ELF-1 (cell line): Measurements from ENCODE around the gene ATL3.
"Not testable (repeated sequence)": the region's sequence is repeated elsewhere in the genome, so short reads cannot be mapped to it uniquely, and the experiment has no call there.

ENCODE experiments used
- DNase-seq: peaks from one replicate; pipeline ENCODE4 v3.0.0-alpha.2; 2016; ENCODE audit warnings: low read depth, low spot score

The ATL3 gene

GRCh38 chr11:63621071-63621470, 50.1 kb downstream of the ATL3 start:
- no peak for DNase-seq

DNA sequence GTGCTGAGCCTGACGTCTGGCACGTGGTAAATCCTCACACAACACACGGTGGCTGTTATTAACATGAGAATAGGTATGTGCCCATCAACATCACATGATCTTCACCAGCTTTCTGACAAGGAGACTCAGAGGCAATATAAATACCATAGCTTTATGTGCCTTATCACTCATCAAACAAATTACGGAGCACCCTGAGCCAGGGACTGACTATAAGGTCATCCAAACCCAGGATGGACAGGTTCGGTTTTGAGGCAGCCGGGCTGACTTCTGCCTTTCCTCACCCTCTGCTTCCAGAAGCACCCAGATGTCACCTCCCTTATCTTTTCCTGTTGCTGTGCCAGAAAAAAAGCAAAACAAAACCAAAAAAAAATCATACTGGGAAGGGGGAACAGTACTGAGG, 51.2 kb downstream of the ATL3 start:
- DNase-seq: no peak

DNA sequence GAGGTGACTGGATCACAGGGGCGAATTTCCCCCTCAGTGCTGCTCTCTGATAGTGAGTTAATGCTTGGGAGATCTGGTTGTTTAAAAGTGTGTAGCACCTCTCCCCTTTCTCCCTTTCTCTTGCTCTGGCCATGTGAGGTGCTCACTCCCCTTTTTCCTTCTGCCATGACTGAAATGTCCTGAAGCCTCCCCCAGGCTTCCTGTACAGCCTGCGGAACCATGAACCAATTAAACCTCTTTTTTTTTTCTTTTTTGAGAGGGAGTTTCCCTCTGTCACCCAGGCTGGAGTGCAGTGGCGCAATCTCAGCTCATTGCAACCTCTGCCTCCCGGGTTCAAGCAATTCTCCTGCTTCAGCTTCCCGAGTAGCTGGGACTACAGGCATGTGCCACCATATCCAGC, 53.5 kb downstream of the ATL3 start:
- not testable (repeated sequence) for DNase-seq

GRCh38 chr11:63616953-63617352, 54.2 kb downstream of the ATL3 start:
- no peak for DNase-seq

GRCh38 chr11:63614136-63614671, 57.0 kb downstream of the ATL3 start, which contains the start of gene PLAAT3:
Gene PLAAT3 (minus strand): TSS chr11:63614433. CDS start chr11:63614014, 419 bp downstream.
- peak; percentile 85 for DNase-seq

DNA sequence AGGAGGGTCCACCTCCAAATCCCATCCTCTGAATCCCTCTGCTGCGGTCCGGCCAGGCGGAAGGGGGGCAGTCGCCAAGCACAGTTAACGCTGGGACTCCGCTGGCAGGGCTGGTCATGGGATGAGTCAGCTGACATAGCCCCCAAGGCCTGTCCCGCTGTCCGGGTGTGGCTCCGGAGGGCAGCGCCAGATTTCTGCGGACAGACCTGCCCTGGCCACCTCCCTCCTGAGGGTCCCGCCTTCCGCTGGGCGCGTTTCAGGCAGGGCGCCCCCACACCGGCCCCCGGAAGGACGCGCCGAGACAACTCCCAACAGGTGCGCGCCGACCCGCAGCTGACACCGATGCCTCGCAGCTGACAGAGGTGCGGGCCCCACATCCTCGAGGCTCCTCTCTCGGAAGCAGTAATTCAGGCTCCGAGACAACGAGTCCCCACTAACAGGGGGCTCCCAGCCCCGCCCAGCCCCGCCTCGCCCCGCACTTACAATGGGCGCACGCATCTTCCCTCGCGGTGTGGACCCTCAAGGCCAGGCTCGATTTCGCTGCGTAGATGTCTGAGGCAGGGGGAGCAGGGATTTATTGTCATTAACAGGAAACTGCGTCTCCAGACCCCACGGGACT, 57.5 kb downstream of the ATL3 start:
- DNase-seq: peak; percentile 76

DNA sequence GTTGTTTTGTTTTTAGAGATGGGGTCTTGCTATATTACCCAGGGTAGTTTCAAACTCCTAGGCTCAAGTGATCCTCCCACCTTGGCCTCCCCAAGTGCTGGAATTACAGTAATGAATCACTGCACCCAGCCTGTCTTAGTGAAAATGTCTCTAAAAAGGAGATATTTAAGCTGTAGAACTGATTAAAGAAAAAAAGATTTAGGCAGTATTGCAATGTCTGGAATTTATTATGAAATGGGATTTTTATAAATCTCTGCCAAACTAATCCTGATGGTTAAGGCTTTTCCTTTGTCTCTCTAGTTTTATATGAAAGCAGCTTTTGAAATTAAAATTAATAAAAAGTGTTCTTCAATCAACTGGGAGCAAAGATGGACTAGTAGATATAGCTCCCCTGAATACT, 59.0 kb downstream of the ATL3 start:
- DNase-seq: no peak

GRCh38 chr11:63611395-63611747, 59.8 kb downstream of the ATL3 start:
- DNase-seq: no peak

DNA sequence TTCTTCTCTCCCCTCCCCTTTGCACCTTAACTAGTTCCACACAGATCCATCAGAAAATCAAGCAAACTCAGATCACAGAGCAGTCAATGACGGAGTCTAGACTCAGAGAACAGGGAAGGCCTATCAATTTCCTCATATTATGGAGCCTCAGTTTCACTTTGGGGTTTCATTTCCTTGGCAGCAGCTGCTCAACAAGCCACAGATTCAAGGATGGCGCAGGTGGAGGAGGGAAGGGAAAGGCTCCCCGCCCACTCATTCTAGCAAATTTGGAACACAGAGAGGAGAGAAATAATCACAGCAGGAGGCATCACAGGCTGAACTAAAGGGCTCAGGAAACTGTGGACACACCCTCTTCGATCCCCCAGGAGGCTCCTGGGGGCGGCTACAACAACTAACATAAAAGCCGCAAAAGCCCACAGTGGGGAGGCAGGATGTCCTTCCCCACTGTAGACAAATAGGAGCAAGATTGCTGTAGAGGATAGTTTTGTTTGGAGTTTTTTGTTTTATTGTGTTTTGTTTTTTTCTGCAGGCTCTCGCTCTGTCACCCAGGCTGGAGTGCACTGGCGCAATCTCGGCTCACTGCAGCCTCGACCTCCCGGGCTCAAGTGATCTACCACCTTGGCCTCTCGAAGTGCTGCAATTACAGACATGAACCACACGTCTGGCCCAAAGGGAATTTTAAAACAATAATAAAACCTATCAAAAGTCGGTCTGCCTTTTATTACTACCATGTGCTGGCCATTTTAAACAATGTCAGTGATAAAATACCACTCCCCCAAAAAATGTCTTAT, 60.4 kb downstream of the ATL3 start:
- DNase-seq: peak; percentile 75

DNA sequence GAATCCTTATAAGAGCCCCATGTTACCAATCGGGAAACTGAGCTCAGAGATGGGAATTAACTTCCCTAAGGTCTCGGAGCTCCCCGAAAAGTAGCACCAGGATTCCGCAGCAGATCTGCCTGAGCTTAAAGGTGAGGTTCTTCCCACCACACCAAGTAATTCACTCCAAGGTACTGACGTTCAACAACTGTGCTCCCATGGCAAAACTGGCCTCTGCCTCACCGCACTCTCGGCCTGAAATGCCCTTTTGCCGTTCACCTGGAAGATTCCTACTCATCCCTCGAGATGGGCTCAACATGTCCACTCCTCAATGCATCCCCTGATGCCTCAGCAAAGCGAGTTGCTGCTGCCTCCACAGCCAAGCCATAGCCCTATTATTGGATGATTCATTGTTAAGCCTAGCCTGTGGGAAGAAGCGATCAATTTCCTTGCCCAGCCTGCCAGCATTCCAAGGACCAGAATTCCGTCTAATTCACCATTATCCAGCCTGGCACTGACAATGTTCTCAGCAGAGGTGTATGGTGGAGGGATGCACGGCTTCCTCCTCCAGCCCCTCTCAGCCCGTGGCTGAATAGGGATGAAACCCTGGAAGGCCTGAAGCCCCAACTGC, 61.1 kb downstream of the ATL3 start:
- DNase-seq: peak; percentile 19

- no peak for DNase-seq
These were observed 61.6 kb downstream of the ATL3 start for GRCh38 chr11:63609536-63609935.

GRCh38 chr11:63608353-63609345, 62.5 kb downstream of the ATL3 start:
- DNase-seq: no peak

DNA sequence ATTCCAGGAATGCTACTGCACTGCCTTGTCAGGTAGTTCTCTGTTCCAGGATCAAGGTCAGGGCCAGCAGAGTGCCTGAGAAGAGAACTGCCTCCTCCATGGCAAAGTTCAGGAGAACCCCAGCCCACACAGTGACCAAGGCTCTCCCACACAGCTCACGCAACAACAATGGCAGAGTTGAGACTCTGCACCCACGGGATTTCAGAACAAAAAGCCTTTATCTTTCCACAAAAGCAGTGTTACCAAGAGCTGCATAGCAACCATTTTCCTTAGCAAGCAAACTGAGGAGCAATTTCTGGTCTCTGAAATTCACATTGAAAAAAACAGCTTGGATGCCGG, 68.0 kb downstream of the ATL3 start:
- DNase-seq: no peak

GRCh38 chr11:63602290-63603179, 68.6 kb downstream of the ATL3 start:
- not testable (repeated sequence) for DNase-seq

- DNase-seq: no peak
These were observed 71.7 kb downstream of the ATL3 start for GRCh38 chr11:63599211-63600122.

DNA sequence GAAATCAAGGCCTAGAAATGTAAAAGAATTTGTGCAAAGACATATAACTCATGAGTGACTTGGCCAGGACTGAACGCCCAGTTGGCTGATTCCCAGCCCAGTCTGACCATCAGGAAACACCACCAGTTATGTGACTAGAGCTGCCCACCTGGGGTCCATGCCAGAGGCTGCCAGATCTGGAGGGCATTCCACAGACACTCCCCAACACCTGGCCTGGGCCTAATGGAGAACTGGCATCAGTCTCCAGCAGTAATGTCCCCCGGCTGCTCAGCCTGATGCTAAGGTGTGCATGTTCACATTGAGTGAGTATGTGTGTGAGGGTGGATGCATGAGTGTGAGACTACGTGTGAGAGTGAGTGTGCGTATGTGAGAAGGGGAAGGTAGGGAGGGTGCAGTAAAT, 72.6 kb downstream of the ATL3 start:
- no peak for DNase-seq

DNA sequence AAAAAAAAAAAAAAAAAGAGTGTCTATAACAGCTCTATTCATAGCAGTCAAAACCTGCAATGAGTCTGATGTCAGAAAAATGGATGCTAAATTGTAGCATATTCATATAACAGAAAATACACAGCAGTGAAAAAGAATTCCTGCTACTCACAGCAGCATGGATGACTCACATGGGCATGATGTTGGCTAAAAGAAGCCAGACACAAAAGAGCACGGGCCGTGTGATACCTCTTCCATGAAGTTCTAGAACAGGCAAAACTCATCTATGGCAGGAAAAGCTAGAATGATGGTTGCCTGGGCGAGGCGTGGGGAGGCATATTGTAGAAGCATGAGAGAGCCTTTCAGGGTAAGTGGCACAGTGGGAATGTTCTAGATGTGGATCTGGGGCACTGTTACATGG, 75.9 kb downstream of the ATL3 start:
- no peak for DNase-seq

DNA sequence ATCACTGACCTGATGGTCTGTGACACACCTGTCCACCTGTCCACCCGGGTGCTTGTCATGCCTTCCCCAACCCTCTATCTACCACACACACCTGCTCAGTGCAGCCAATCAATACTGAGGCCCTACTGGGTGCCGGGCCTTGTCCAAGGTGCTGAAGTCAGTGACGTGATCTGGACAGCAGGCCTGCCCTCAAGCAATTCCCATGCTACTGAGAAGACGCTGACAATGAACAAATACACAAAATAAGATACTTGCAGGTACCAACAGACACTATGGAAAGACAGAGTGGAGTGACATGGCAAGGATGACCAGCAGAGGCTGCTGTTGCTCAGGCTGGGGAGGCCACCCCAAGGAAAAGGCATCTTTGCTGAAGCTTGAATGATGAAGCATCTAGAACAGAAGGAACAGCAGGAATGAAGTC, 78.2 kb downstream of the ATL3 start:
- peak; percentile 77 for DNase-seq

DNA sequence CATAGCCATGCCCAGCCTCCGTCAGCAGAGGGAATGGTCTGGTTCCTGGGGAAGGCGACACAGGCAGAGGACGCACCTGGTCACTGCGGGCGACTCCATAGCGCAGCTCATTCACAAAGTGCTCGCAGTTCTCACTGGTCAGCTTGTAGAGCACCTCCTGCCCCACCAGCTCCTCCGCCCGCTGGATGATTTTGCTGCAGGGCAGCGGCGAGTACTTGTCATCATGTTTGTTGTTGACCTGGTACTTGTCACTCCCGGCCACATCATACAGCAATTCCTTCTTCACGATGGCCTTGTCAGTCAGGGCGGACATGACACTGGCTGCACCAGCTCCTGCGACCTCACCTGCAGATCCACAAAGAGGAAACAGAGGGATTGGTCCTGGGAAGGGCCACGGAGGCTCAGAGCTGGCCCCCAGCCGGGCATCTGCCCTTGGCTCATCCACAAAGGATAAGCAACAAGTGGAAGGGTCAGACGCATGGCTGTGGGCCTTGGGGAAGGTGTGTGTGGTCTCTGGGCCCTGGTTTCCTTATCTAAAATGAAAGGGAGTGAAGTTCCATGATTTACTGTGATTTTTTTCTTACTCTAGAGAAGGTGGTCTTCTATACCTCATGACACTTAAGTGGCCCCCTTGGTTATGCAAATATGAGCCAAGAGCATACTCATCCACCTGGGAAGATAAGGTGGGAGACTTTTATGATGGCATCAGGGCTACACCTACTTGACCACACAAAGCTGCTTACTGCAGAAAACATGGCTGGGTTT, 81.0 kb downstream of the ATL3 start:
- no peak for DNase-seq
